ENCODE measurements around the gene MAML3.
A peak's percentile ranks its signal among the peaks of the same experiment; 100 is the strongest.

The MAML3 gene

DNA sequence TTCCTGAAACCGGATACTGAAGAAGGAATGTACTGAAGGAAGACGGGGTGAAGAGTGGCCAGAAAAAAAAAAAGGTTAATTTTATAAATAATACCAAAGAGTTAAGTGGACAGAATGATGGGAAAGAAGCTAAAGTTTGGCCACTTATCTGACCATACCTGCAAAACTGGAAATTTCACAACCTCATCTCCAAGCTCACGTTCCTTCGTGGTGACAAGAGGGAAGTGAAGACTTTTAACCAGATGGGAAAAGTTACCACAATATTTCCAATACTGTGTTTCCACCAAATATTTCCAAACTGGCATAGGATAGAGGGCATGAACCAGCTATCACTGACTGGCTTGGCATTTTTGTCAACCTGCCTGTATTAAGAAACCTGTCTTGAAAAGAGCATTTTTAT lies 56.4 kb downstream of the MAML3 start:
- DNase-seq = no peak

DNA sequence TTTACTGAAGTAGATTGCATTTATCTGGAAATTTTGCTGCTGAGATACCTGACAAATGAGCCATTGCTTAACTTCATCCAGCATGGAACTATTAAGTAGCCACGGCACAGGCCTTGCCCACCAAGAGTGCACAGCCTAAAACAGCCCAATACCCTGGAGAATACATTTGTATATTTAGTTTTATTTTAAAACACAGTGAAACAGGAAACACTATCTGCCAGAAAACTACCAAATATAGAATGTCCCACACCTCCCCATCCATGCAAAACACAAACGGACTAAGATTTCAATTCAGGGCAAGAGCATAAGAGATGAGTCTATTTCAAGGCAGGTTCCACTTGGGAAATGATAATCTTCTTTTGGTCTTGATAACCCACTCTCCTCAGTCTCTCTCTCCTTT lies 57.1 kb downstream of the MAML3 start:
- DNase-seq = no peak

DNA sequence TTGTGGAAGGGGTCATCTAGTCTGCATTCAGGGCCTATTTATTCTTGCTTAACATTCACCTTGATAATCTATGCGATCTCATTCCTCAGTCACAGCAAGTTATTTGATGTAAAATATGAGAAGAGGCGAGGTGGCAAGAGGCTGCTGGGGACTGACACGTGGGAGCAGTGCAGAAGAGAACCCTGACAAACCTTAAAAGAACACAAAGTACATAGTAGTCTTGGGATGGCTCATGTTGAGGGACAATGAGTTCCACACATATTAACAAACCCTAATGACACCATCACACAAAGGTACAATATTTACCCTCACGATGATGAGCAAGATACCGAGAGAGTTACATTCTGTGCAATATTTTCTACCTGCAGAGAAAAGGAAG lies 57.5 kb downstream of the MAML3 start:
- no peak for DNase-seq

DNA sequence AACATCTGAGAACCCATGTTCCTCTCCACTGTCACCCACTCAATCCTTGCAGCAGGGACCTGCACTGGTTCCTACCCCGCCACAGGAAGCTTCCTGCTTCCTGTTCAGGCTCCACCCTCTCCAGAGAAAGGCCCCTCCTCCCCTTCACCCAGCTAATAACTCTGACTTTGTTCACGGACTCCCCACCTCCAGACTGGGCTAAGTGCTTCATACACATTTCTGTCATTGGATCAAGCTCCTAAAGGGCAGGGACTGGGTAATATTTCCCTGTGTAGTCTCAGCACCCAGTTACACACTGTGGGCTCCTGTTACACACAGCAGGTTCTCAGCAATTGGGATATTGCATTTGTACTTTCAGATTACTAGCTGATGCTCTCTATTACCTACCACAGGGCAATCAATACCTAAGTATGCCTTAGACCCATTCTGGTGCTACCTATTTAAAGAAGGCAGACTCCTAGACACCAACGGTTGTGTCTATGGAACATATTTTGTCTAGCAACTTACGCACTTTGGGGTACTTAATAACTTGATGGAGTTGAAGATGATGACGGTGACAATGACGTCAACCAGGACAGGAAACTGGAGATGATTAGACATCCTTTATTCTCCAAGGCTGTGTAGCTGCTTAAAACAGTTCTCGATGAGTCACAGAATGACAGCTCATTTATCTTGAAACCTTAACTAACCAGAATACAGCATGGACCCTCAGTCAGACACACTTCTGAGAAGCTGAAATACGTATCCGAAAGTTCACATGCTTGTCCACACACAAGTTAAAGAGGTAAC lies 58.1 kb downstream of the MAML3 start:
- DNase-seq = no peak

DNA sequence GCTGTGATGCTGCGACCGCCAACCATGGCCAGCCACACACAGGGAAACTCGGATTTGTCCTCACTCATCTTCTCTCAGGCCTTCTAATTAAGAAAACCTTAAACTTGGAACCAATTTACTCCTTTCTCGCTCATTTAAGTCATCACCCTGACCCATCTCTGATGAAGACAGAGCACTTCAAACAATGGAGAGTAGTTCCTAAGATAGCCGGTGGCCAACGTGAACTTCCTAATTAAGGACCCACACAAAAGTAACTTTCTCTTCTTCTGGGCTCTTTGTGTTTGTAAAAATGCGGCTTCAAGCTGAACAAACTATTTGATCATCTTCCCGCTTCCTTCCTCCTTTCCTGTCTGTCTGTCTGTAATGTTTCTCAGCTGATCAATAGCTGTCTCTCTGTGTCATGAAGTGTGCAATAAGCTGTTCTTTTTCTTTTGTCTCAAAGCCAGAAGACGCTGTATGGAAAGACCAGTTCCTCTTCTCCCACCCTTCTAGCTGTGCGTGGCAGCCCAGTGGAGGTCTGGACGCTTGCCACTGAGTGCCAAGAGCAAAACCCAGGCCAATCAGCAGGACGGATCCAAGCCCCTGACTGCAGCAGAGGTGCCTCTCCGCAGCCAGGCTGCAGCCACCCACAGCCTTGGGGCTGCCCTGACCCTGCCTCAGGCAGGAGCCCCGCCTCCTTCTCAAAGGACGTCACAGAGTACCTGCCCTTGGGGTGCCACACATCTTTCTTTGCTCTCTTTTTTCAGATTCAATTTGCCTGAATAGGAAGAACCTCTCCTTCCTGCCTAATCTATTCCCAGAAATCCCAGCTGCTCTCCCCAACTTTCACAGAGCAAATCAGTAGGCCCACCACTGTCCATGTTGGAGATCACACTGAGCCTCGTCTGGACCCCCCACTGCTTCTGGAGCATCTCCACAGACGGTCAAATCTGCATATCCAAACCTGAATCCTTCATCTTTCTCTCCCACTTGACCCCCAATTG lies 59.3 kb downstream of the MAML3 start:
- DNase-seq = no peak

DNA sequence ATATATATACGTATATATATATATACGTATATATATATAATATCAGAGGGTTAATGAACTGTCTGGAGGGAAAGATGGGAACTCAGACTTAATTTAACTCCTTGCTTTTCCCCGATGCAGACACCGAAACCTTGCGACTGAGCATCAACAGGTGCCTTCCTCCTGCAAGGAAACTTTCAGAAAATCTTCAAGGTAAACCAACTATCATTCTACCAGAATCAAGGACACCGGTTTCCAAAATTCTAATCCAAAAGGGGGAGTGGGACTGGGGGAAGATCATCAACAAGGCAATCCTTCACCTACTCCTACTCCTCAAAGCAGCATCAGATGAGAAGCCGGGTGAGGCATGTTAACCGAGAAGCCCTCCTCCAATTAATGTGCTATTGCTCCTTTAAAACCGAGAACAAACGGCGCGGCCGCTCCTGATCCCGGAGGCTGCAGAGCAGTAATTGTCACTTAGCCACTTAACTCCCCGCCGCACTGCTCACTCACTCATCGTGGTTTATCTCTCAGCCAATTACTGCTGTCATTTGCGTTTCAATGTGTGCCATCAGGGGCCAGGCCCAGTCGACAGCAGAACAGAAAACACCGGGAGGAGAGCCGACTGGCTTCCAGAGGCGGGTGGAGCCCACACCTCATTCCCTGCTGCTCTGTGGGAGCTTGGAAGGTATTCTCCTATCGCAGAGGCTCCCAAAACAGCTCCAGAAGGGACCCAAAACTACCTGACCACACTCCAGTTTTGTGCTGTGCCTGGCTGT lies 61.7 kb downstream of the MAML3 start:
- DNase-seq = peak; percentile 84

DNA sequence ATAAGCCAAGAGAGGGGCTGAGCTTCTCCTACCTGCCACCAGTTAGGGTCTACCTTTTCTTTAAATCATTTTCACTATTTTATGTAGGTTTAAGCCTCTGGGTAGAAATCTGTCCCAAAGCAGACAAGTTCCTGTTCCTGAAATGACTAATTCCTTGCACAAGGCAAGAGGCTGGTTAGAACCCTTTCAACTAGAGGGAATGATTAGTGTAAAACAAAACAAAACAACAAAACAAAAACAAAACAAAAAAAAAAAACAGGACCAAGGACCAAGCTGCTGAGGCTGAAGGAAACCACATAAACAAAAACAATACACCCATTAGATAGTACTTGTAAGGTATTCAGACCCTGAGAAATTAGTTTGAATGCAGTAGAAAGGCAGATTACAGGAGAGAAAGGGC lies 62.7 kb downstream of the MAML3 start:
- DNase-seq = no peak

DNA sequence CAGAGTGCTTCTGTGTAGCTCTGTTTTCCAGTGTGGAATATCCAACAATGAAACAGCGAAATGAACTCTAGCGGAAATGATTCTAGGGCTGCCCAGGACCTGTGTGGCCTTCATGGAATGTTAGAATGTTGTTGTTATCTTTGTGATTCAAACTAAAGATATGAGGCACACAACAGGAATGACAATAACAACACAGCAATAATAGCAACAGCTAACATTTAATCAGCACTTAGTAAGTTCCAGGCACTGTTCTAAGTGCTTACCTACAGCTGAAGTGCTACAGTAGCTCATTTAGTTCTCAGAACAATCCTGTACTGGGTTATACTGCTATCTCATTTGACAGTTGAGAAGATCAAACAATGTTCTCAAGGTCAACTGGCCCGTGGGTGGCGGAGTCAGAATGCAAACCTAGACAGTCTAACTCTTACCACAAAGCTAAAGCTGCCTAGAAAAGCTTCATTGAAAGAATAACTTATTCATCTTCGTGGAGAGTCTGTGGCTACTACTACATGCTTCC lies 63.7 kb downstream of the MAML3 start:
- DNase-seq = no peak

DNA sequence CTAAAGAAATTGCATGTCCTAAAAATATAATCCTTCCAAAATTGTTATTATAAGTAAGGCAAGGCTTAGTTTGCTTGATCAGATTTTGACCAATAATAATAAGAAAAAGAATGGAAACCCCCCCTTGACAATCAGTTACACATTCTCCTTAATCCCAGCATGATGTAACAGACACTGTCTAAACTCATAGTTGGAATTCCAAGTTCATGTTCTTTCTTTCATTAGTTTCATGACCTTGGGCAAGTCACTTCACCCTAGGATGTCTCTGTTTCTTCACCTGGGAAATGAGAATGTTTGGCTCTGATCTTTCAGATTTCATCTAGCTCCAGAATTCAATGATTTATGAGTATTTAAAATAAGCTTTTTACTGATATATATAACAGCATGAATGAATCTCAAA lies 64.8 kb downstream of the MAML3 start:
- DNase-seq = no peak

DNA sequence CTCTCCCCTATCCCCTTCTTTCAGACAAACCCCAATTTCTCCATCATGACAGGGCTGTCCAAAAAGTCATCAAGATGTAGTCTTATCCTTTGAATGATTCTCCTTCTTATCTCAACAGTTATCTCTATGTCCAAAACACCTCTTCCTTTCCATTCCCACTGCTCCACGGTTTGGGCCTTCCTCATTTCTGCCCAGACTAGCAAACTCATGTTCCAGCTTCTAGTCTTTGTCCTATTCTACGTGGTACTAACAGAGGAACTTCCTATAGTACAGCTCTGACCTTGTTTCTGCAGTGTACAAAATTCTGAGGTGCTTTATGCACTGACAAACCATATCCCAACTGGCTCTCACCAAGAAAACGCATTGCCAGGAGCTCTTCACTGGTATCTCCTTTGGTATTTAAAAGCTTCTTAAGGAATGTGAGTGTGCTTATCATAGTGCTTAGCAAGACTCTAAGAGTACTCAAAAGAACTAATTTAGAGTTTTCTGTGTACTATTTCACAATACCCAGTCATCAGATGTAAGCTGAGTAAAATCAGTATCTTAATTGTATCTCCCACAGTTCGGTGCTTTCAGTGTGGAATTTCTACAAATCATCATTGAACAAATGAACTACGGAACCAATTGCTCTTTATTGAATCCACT lies 65.5 kb downstream of the MAML3 start:
- DNase-seq = no peak

DNA sequence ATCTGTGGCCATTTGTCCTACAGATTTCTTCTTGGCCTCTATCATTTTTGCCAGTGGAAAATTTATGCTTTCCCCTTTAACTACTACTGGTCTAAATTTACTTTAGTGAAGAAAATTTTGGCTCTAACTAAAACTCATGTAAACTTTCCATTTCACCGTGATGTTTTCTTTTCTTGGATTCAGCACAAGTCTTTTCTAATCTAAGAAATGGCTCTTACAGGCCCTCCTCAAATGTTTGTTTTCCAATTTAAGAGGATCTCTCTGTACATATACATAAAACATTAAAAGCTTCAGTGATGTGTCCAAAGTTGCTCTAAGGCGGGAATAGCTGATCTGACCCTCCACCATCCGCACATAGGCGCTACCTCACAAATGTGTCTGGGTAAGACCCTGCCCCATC lies 68.1 kb downstream of the MAML3 start:
- no peak for DNase-seq

DNA sequence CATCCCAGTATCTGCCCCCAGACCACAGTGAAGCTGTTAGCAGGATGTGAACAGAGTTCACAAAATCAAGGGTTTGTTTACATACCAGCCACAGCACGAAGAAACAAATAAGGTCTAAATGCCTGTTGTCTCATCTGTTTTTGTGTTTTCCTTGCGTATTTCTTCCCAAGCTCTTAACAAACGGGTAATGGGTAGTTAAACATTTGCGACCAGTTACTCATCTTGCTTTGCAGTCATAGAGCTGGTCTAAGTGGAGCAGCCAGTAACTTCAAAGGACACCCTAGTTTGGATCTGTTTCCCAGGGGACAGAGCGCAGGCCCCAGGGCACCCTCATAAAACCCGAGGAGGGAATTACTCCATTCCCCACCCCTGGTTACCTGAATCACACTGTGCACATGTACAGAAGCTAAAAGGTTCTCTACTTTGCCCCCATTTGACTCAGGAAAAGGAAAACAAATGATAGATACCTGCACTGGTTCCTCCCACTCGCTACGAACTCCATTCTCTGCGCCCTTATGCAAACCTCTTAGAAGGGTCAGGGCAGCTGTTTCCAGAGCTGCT lies 68.8 kb downstream of the MAML3 start:
- no peak for DNase-seq

DNA sequence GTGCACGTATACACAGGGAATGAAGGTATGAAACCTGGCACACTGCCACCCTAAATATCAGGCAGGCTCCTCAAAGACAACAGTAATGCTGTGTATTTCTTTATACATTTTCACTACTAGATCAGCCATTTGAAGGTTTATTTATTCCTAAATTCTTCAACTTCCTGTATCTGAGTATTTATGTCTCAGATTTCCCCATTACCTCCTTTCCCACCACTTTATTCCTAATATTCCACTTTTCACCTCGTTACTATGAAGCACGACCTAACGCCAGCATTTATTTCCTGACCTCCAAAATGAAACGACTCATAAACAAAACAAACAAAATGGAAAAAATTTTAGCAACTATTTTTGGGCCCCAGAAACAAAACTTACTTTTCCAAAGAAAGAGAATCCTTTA lies 69.6 kb downstream of the MAML3 start:
- no peak for DNase-seq

DNA sequence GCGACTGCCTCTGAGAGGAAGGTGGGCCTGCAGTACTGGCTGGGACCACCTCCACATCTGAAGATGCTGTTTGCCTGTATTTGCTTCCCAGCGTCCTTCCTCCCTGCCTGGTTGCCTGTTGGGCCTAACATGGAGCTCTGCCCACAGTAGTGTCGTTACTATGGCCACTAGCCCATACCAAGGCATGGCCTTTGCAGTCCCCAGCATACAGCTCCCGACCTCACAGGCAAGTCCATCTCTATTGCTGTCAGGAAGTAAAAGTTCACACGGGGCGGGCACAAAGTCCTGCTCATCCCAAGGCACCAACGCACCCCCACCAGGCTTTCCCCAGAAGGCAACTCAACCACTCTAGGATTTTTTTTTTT lies 71.6 kb downstream of the MAML3 start:
- no peak for DNase-seq

DNA sequence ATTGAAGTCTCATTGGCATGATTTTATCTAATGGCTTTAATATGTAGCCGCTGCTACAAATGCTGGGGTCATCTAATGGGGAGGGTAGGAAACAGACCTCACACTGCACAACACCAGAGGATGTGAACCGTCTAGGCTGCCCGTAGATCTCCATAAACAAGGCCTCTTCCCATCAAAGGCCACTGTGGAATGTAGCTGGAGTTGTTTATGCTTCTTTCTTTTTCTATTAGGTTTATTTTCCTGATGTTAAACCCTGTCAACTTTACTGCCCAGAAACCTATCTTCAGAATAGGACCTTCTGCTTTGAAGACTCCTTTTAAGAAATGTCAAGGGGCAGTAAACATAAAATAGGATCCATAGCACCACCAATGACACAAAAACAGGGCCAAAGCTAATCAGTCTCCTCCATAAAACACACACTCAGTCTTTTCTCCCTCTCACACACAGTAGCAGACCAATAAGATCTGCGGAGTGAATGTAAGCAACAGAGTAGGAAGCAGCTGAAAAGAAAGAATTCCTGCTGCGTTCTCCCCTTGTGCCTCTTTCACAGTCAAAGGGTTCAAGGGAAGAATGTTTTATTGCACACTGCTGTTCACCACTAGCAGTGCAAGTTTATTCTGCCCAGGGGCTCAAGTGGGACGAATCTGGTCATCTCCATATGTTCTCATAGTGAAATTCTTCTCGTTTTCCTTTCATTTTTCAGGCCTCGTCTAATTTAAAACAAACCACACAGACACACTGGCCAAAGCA lies 72.2 kb downstream of the MAML3 start:
- no peak for DNase-seq

DNA sequence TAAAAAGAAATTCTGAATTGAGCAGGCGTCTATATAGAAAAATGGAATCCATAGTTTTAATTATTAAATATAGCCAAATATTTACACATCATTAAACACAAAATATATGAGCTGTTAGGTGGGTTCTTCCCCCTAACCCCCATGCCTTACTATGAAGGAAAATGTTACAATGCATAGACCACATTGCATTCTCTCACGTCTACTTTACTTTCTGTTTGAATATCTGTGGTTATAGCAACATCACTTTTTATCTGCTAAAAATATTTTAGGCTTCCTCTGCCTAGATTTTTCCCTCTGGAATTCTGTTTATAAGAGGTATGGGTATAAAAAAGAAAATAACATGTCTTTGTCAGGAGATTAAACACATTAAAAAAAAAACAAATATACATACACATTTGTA lies 73.1 kb downstream of the MAML3 start:
- no peak for DNase-seq

DNA sequence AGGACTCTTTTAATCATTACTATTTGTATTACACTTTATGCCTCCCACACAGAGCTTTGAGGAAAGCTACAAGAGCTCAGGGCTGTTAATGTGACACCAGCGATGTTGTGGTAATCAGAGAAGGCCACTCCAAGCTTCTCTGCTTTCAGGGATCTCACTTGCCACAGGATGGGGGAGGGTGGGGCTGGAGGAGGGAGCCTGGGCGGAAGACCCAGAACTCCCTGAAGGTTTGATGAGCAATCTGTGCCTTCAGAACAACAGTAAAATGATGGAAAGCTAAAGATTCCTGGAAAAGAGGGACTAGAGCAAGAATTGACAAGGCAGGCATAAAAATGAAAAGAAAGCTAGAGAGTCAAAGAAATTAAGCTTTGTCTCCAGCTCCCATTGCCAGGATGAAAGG lies 75.6 kb downstream of the MAML3 start:
- peak; percentile 50 for DNase-seq

DNA sequence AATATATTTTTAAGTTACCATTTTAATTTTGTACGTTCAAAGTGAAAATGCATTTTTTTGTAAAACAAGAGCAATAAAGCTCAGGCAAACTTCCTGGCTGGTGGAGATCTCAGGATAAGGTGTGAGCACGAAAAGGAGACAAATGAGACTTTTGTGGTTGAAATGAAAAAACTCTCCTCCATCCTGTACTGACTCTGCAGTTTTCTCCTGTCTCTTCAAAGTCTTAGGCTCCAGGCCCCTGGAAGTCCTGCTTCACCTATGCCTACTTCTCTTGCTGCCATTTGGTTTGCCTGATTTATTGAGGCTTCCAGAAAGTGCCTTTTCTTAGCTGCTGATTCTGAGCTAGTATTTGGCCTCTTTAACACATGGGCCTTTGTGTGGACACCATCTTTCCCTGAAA lies 77.7 kb downstream of the MAML3 start:
- DNase-seq = no peak

DNA sequence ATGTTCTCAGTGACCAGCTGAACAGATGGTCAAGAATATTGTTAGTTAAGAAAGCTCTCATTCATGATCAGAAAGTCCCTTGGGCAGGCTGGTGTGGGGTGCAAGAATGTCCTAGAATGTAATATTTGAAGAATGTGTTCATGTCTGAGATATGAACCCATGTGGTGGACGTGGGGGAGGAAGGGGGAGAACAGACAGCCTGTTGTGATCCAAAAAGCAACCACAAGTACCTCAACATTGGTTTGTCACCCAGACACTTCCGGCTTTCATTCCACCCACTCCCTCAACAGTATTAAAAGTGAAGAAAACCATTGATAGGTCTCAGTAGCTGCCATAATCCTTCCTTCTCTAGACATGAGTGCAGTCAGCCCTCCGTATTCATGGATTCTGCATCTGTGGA lies 82.2 kb downstream of the MAML3 start:
- DNase-seq = no peak

DNA sequence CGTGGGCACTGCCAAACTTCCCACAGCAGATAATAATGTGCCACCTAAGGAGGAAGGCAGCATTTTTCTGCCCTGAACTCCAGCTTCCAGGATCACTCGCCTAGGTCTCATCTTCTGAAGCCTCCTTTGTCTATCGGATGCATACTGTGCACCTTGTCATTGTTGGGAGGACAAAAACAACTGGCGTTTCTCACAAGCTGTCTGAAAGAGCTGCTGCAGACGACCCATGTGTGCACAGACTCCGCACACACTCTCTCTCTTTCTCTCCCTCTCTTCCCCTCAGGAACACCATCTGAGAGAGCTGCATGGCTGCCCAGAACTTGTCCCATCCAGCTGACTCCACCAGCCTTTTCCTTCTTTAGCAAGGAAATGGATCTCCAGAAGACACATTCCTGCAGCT lies 83.0 kb downstream of the MAML3 start:
- DNase-seq = no peak

DNA sequence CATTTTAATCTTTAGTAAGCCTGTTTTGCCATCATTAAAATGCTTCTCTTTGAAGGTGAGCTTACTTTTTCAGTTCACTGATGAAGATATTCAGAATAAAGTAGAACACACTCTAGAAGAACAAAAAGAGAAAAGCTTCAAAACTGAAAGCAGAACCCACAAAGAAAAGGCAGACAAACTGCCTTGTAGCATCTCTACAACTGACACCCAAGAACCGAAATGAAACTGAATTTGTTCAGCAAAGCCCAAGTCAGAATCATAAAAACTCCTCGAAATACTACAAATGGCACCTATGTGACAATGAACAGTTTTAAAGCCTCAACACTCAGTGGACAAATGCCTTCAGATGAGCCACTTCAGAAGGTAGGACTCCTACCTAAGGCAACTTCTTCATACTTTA lies 83.6 kb downstream of the MAML3 start:
- no peak for DNase-seq

DNA sequence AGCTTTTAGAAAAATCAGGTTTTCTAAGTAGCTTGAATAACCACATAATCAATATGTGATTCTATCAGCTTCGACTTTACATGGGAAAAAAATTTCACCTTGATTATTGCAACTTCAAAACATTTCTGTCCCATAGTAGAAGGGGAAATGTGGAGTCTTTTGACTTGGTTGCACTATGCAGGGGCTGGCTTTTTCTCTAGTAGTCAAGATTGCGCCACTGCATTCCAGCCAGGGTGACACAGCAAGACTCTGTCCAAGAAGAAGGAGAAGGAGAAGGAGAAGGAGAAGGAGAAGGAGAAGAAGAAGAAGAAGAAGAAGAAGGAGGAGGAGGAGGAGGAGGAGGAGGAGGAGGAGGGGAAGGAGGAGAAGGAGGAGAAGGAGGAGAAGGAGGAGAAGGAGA lies 84.9 kb downstream of the MAML3 start:
- DNase-seq = no peak
